Measurements from ENCODE around the gene SLC26A8. TPM values are rescaled to one million over a fixed set of nuclear protein-coding genes. Genes with fewer than 3 reads are reported as not detected.
"Not testable (repeated sequence)": the region's sequence is repeated elsewhere in the genome, so short reads cannot be mapped to it uniquely, and the experiment has no call there.

SLC26A8 gene
- total RNA-seq, 1 donor from 2014 or later: not detected

DNA sequence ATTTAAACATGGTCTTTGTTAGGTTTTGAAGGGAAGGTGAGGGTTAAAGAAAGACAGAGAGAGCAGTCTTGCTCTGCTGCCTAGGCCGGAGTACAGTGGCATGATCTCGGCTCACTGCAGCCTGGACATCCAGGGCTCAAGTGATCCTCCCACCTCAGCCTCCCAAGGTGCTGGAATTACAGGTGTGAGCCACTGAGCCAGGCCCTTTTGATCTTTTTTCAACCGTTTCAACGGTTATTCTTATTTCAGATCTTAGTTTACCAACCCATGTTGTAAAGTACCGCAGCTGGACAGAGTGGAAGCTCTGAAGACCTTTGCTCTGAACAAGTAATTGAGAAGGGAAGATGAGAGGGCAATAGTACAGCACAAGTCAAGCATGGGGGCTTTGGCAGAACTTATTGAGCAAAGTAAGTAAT, 102.3 kb downstream of the SLC26A8 start:
- intact Hi-C loops (cut with micrococcal nuclease): no loop called here
- H3K4me3 ChIP-seq: no peak overlapping the region
- no peaks in the 10 kb centered on the region for H3K9me3 ChIP-seq (replicated peaks)
- H3K4me1 ChIP-seq: peaks cover 37% of the 10 kb centered on the region
- no peaks in the 10 kb centered on the region for H3K36me3 ChIP-seq
- H3K27ac ChIP-seq (replicated peaks): no peak overlapping the region
- TF ChIP-seq, protein P1, sequence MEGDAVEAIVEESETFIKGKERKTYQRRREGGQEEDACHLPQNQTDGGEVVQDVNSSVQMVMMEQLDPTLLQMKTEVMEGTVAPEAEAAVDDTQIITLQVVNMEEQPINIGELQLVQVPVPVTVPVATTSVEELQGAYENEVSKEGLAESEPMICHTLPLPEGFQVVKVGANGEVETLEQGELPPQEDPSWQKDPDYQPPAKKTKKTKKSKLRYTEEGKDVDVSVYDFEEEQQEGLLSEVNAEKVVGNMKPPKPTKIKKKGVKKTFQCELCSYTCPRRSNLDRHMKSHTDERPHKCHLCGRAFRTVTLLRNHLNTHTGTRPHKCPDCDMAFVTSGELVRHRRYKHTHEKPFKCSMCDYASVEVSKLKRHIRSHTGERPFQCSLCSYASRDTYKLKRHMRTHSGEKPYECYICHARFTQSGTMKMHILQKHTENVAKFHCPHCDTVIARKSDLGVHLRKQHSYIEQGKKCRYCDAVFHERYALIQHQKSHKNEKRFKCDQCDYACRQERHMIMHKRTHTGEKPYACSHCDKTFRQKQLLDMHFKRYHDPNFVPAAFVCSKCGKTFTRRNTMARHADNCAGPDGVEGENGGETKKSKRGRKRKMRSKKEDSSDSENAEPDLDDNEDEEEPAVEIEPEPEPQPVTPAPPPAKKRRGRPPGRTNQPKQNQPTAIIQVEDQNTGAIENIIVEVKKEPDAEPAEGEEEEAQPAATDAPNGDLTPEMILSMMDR (IDR thresholded peaks at IDR 0.05; ENCODE audit: borderline replicate concordance): no peak
- no peak for DNase-seq
- H3K27me3 ChIP-seq (ENCODE audit: low read depth): no peaks in the 10 kb centered on the region

DNA sequence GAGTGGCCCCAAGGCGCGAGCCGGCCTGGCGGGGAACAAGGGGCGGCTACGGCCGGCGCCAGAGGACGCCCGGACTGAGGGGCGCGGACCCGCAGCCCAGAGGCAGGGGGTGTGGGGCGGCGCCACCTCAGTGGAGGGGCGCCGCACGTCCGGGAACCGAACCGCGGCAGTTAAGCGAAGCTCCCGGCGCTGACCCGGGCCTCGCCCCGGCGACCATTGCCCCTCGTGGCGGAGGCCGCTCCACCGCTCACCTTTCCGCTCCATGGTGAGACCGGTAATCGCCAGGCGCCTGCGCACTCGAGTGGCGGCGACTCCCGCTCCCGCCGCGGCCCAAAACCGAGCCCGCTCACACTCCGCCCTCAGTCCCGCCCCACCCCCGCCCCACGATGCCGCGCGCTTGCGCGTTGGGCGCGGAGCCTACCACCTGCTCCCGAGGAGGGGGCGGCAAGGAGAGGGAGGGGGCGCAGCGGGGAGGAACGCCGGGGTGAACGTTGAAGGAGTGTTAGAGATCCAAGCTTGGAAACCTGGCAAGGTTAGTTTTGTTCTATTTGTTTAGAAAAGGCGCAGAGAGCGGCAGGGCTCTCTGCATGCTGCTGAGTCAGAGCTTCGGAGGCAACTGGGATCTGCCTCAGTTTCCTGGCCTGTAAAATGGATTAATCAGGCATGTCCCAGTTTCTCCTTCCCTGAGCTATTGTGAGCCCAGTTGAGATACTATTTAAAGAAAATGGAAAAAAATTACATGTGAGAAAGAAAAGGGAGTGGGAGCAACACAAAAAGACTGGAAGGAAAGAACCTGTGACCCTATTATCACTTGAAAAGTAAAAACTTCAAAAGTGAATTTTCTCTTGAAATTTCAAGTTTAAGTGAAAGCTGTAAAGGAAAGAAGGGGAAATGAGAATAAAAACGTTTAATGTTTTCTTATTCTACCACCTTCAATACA, 103.4 kb downstream of the SLC26A8 start, which contains the start of gene SRPK1:
Gene SRPK1 (minus strand): TSS at position 306 of the 940 bp plus-strand sequence. CDS start 42 bp downstream, at position 264.
- Histone ChIP-seq H3K36me3 (no peaks in the 10 kb centered on the region), H3K9me3 (replicated peaks) (no peaks in the 10 kb centered on the region), H3K27me3 (ENCODE audit: low read depth) (no peaks in the 10 kb centered on the region), H3K4me1 (peaks cover 37% of the 10 kb centered on the region), H3K27ac (replicated peaks) (peak within 1 kb of the TSS; percentile 82), H3K4me3 (peak within 1 kb of the TSS; percentile 91)
- DNase-seq: peak; percentile 89
- intact Hi-C loops (cut with micrococcal nuclease): no loop called here
- TF ChIP-seq, protein P1 (IDR thresholded peaks at IDR 0.05; ENCODE audit: borderline replicate concordance): no peak

DNA sequence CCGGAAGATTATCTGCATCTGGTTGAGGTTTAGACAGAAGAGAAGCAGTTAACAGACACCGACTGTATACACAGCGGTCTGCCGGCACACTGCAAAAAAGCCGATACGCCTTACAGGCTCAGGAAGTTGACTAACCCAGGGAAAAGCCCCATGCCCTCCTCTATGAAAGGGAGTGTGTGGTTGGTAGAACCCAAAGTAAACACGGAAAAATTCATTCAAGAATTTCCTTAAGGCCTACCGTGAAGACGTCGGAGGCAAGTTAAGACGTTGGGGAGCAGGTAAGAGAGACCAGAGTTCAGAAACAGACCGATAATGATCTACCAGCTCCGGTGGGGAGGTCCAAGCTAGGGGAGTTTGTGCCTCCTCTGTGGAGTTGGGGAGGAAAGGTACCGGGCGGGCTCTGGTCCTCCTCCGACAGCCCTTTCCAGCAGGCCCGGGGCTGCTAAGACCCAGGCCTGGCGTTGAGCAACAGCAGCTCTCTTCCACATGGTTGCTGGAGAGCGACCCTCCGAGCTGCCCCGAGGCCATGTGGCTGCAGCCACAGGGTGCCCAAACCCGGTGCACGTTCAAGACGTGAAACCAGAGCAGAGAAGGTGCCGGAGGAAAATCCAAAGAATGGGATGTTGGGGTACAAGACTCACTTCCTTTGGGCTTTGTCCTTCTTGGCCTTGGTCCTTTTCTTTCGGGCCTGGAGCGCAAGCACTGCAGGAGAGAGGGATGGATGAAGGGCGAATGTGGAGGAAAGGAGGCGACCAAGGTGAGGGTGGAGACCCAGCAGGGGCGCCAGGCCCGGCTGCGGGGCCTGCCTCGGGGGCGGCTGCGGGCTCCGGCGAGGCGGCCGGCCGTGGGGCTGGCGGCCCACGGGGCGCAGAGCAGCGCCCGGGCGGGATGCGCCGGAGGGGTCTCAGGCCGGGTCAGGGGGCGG, 104.4 kb downstream of the SLC26A8 start:
- H3K4me3 ChIP-seq: peak overlapping the region; percentile 91
- peak overlapping the region; percentile 82 for H3K27ac ChIP-seq (replicated peaks)
- DNase-seq: no peak
- H3K27me3 ChIP-seq (ENCODE audit: low read depth): no peaks in the 10 kb centered on the region
- peaks cover 37% of the 10 kb centered on the region for H3K4me1 ChIP-seq
- peaks cover 5% of the 10 kb centered on the region for H3K36me3 ChIP-seq
- TF ChIP-seq, protein P1 (IDR thresholded peaks at IDR 0.05; ENCODE audit: borderline replicate concordance): no peak
- intact Hi-C loops (cut with micrococcal nuclease): no loop called here
- no peaks in the 10 kb centered on the region for H3K9me3 ChIP-seq (replicated peaks)

DNA sequence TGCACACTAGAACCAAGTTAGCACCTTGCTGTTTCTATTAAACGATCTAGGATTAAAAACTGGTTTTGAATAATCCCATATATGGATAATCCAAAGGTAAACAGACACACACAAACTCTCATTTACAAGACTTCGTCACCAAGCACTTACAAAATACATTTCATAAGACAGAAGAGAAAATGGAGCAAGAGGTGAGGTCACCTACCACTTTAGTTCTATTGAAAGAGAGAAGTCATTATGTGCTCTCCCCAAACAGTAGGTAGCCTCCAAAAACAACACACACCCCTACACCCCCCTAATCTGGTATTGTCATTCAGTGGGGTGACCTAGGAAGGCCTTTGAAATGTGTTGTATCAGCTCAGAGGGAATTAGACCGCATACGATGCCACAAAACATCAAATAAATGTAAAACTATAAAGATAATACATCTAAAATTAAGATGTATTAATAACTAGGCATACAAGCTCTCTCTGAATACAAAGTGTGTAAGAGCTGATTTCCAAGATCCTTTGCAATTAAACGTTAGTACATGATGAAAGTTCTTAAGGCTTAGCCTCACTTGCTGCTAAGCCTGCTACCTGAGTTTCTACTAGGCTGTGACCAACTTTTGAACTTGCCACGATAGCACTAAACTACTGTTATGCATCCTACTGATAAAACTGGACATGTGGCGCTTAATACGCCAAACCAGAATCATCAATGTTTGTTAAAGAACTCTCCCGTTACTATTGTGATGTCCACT, 105.2 kb downstream of the SLC26A8 start:
- DNase-seq: no peak
- Histone ChIP-seq H3K9me3 (replicated peaks) (no peaks in the 10 kb centered on the region), H3K36me3 (peaks cover 9% of the 10 kb centered on the region), H3K4me3 (peak overlapping the region; percentile 91), H3K4me1 (peaks cover 37% of the 10 kb centered on the region), H3K27me3 (ENCODE audit: low read depth) (no peaks in the 10 kb centered on the region), H3K27ac (replicated peaks) (peak overlapping the region; percentile 82)
- TF ChIP-seq, protein P1 (IDR thresholded peaks at IDR 0.05; ENCODE audit: borderline replicate concordance): no peak
- intact Hi-C loops (cut with micrococcal nuclease): no loop called here

DNA sequence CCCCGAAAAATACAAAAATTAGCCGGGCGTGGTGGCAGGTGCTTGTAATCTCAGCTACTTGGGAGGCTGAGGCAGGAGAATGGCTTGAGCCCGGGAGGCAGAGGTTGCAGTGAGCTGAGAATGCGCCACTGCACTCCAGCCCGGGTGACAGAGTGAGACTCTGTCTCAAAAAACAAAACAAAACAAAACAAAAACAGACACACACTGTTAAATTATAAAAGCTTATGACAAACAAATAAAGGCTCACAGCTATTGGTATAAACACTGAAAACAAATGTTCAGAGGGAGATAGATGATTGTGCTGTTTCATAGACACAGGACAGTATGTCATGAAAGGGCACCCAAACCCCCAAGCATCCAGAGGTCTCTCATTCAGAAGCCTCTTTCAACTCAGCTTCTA, 107.5 kb downstream of the SLC26A8 start:
- H3K9me3 ChIP-seq (replicated peaks); H3K36me3 ChIP-seq; DNase-seq; H3K27ac ChIP-seq (replicated peaks); intact Hi-C loops (cut with micrococcal nuclease); H3K27me3 ChIP-seq (ENCODE audit: low read depth); H3K4me3 ChIP-seq: not testable (repeated sequence)
- H3K4me1 ChIP-seq: peaks cover 36% of the 10 kb centered on the region
